ENCODE measurements around the gene HECW1. TPM values are rescaled to one million over a fixed set of nuclear protein-coding genes. Genes with fewer than 3 reads are reported as not detected.

HECW1 gene
- total RNA-seq, 1 donor from 2014 or later = 68.7 TPM

DNA sequence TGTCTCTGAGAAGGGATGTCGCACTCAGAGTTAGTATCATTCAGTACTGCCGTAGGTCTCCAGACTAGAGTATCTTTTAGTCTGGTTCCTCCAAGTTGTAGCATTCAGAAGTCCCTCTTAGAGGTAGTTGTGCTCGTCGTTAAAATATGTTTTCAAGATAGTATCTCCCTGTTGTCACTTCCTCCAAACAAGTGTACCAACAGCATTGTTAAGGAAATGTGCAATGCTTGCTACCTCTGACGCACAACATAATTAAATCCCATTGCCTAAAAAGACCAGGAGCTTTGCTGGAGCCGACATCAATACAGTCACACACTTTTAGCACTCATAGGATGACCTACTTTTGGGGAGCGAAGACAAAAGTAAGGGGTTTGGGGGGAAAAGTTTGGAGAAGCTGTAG, 390.5 kb downstream of the HECW1 start:
- peaks cover 8% of the 10 kb centered on the region for H3K36me3 Mint-ChIP-seq (ENCODE audit: unreplicated experiment)
- no peaks in the 10 kb centered on the region for H3K27me3 Mint-ChIP-seq (ENCODE audit: unreplicated experiment)
- no peak overlapping the region for H3K4me3 Mint-ChIP-seq (ENCODE audit: unreplicated experiment)
- H3K9me3 Mint-ChIP-seq (ENCODE audit: unreplicated experiment) = peaks cover 5% of the 10 kb centered on the region
- TF ChIP-seq, protein P1, sequence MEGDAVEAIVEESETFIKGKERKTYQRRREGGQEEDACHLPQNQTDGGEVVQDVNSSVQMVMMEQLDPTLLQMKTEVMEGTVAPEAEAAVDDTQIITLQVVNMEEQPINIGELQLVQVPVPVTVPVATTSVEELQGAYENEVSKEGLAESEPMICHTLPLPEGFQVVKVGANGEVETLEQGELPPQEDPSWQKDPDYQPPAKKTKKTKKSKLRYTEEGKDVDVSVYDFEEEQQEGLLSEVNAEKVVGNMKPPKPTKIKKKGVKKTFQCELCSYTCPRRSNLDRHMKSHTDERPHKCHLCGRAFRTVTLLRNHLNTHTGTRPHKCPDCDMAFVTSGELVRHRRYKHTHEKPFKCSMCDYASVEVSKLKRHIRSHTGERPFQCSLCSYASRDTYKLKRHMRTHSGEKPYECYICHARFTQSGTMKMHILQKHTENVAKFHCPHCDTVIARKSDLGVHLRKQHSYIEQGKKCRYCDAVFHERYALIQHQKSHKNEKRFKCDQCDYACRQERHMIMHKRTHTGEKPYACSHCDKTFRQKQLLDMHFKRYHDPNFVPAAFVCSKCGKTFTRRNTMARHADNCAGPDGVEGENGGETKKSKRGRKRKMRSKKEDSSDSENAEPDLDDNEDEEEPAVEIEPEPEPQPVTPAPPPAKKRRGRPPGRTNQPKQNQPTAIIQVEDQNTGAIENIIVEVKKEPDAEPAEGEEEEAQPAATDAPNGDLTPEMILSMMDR (IDR thresholded peaks at IDR 0.05; ENCODE audit: partially characterized antibody, unreplicated experiment) = no peak
- no peak overlapping the region for H3K27ac Mint-ChIP-seq (ENCODE audit: unreplicated experiment)
- H3K4me1 Mint-ChIP-seq (ENCODE audit: low read depth, unreplicated experiment) = no peaks in the 10 kb centered on the region
- no peak for DNase-seq

DNA sequence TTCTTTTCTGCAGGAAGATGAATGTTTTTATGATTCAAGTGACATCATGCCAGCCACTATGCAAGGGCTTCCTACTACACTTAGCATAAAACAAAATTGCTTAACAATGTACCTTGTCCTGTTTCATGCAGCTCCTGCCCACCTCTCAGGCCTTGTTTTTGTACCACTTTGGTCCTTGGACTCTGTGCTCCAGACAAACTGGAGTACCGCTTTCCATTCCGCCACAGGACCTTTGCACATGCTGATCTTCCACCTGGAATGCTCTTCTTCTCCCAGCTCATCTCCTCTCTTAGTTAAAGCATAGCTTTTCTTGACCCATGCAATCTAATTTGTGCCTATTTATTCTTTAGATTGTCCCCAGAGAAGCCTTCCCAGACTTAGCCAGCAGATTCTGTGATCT, 393.0 kb downstream of the HECW1 start:
- DNase-seq = no peak
- no peak overlapping the region for H3K4me3 Mint-ChIP-seq (ENCODE audit: unreplicated experiment)
- H3K27me3 Mint-ChIP-seq (ENCODE audit: unreplicated experiment) = no peaks in the 10 kb centered on the region
- no peaks in the 10 kb centered on the region for H3K4me1 Mint-ChIP-seq (ENCODE audit: low read depth, unreplicated experiment)
- H3K36me3 Mint-ChIP-seq (ENCODE audit: unreplicated experiment) = peaks cover 24% of the 10 kb centered on the region
- TF ChIP-seq, protein P1 (IDR thresholded peaks at IDR 0.05; ENCODE audit: partially characterized antibody, unreplicated experiment) = no peak
- peaks cover 5% of the 10 kb centered on the region for H3K9me3 Mint-ChIP-seq (ENCODE audit: unreplicated experiment)
- H3K27ac Mint-ChIP-seq (ENCODE audit: unreplicated experiment) = no peak overlapping the region

DNA sequence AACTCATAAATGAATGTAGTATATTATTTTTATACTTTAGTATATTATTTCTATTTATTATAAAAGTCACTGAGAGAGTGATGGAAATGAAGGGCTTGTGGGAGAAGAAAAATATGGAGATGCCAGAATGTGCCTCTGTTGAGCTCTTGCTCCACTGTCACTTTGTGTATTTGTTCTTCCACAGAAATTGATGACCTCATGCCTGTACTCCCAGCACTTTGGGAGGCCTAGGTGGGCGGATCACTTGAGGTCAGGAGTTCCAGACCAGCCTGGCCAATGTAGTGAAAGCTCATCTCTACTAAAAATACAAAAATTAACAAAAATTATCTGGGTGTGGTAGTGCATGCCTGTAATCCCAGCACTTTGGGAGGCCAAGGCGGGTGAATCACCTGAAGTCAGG, 394.0 kb downstream of the HECW1 start:
- no peak for DNase-seq
- Mint-ChIP-seq H3K36me3 (ENCODE audit: unreplicated experiment) (peaks cover 31% of the 10 kb centered on the region), H3K27me3 (ENCODE audit: unreplicated experiment) (no peaks in the 10 kb centered on the region), H3K4me1 (ENCODE audit: low read depth, unreplicated experiment) (peaks cover 4% of the 10 kb centered on the region), H3K4me3 (ENCODE audit: unreplicated experiment) (no peak overlapping the region), H3K9me3 (ENCODE audit: unreplicated experiment) (peaks cover 4% of the 10 kb centered on the region), H3K27ac (ENCODE audit: unreplicated experiment) (no peak overlapping the region)
- TF ChIP-seq, protein P1 (IDR thresholded peaks at IDR 0.05; ENCODE audit: partially characterized antibody, unreplicated experiment) = no peak

DNA sequence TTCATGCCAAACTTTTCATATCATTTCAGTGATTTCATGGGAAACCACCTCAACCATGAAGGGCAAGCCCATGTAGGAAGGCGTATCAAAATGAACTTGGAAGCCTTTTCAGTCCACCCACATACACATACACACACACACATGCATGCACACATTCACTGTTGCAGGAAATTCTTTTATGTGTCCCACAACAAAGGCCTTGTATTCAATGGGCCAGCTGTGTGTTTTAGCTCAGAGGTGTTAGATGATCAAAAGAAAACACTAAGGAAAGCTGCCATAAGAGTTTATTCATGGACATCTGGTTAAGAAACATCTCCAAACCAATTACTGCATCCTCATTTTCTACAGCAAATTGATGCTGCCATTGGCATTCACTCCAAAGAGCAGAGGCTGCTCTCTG, 396.0 kb downstream of the HECW1 start:
- H3K27ac Mint-ChIP-seq (ENCODE audit: unreplicated experiment) = no peak overlapping the region
- H3K4me1 Mint-ChIP-seq (ENCODE audit: low read depth, unreplicated experiment) = peaks cover 6% of the 10 kb centered on the region
- H3K9me3 Mint-ChIP-seq (ENCODE audit: unreplicated experiment) = no peaks in the 10 kb centered on the region
- H3K36me3 Mint-ChIP-seq (ENCODE audit: unreplicated experiment) = peaks cover 22% of the 10 kb centered on the region
- H3K27me3 Mint-ChIP-seq (ENCODE audit: unreplicated experiment) = peaks cover 2% of the 10 kb centered on the region
- no peak overlapping the region for H3K4me3 Mint-ChIP-seq (ENCODE audit: unreplicated experiment)
- no peak for DNase-seq
- TF ChIP-seq, protein P1 (IDR thresholded peaks at IDR 0.05; ENCODE audit: partially characterized antibody, unreplicated experiment) = no peak

DNA sequence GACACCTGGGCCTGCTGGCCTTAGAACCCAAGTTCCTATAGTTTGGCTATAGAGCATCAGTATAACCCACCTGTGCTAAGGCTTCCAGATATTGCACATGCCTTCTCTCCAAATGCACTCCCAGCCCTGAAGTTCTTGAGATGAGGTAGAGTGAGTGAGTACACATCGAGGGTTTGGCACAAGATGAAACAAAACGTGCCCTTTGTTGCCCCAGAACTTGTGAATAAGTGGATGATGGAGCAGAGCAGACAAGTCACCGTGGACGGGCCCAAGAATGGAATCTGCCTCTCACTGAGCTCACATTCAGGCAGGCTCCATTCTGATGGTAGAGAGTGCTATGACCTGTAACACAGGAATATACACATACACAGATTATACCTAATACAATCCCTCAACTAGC, 397.5 kb downstream of the HECW1 start:
- Mint-ChIP-seq H3K27ac (ENCODE audit: unreplicated experiment) (no peak overlapping the region), H3K4me1 (ENCODE audit: low read depth, unreplicated experiment) (peaks cover 6% of the 10 kb centered on the region), H3K9me3 (ENCODE audit: unreplicated experiment) (no peaks in the 10 kb centered on the region), H3K27me3 (ENCODE audit: unreplicated experiment) (peaks cover 2% of the 10 kb centered on the region), H3K36me3 (ENCODE audit: unreplicated experiment) (peaks cover 22% of the 10 kb centered on the region), H3K4me3 (ENCODE audit: unreplicated experiment) (no peak overlapping the region)
- no peak for DNase-seq
- TF ChIP-seq, protein P1 (IDR thresholded peaks at IDR 0.05; ENCODE audit: partially characterized antibody, unreplicated experiment) = no peak

Measured in glutamatergic neuron (in vitro differentiated cells).